CD4-positive, alpha-beta T cell treated with Interleukin-6 at 100 ng/mL for 8 hours (primary cell): ENCODE measurements around the gene TANC1.

Experiments
- DNase-seq: peaks from one replicate; pipeline ENCODE4 v3.0.0-alpha.2; 2020; ENCODE audit warnings: mixed read lengths, low spot score

Gene TANC1

DNA sequence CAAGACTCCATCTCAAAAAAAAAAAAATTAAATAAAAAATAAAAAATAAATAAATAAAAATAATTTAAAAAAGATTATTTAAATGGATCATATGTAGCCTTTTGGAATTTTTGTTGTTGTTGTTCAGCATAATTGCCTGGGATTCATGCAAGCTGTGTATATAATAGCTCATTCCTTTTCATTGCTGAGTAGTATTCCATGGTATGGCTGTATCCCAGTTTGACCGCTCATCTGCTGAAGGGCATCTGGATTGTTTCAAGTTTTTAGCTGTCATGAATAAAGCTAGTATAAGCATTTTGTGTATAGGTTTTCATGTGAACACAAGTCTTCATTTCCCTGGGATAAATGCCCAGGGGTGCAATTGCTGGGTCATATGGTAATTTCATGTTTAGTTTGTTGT lies 6.4 kb upstream of the TANC1 start:
- DNase-seq: no peak

DNA sequence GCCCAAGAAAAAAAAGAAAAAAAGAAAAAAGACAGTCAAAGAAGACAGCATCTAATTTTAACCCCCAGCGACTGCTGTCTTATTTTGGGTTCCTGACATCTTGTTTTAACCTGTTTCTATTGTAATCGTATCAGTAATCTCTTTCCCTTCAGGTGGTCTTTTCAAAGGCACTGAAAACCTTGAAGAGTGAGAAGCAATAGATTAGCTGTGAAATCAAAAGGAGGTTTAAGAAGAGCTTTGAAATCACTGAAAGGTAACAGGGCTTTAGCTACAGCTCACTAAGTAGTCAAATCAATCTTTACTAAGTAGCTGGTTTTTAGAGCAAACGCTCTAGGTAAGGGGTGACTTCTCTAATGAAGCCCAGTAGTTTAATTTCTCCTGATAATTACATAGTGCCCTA lies 5.4 kb upstream of the TANC1 start:
- DNase-seq: no peak

DNA sequence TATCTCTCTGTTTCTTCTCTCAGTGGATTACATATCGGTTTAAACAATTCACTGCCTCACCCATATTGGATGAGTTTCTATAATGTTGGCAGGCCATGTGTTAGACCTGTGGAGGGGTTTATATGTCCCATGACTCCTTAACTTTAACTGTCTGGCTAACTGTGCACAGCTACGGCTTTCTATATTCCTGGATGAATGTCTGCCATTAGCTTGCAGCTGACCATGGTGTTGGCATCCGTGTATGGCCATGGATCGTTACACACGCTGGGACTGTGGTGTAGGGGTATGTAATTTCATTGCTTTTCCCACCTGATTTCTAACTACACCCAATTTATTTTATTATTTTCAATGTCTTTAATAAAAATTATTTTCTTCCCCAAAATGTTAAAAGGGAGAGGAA lies 3.3 kb upstream of the TANC1 start:
- DNase-seq: no peak

DNA sequence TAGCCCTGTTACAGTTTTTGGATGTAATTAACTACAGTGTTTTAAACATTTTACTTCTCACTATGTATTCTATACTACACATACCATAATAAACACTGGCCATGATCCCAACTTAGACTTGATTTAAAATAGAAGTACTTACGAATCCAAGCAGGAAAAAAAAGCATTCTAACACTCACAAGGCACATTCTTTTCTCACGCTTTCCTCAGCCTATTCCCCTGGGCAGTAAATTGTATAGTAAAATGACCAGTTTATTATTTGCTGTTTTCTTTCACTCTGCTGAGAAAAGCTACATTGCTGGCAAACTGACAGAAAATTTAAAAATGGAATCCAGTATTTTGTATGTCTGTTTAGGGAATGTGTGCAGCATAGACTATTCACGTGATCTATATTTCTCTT lies 2.8 kb upstream of the TANC1 start:
- DNase-seq: no peak

DNA sequence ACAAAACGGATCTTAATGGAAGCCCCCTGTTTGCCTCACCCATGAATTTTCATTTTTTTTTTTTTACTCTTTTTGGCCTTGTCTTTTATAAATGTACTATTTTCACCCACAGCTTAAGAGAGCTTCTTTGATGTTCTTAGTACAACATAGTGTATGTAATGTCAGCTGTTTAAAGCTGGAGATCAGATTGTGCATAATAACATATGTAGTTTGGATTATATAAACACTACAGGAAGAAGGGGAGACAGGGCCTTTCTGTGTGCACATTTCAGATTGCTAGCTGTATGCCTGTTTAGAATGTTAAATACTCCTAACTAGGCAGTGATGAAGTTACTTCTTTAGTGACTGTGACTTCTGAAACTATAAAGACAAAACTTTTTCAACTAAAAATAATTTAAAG lies 2.1 kb upstream of the TANC1 start:
- no peak for DNase-seq

DNA sequence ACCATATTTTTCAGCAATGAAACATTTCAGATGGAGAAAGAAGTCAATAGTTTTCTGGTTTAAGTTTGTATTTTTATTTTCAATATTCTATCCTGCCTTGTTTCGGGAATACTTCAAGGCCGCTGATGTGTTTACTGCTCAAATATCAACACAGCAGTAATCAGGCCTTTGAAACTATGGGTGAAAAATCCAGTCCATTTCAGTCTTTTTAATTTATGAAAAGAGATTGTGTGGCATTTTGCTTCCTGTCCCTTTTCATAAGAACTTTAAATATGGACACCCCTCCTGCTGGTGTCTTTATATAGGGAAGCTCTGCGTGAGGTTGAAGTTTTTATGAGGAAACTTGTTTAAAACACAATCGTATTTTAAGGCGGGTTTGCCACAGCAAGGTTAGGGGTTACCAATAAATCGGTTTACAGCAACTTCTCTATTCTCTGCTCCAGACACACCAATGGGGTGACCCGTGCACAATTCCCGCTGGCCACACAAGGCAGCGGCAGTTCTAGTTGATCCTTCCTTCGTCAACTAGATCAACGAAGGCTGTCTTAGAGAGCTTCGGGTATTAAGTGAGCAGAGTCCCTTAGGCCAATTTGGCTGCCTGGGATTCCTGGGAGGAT lies 1.2 kb upstream of the TANC1 start:
- DNase-seq: no peak

DNA sequence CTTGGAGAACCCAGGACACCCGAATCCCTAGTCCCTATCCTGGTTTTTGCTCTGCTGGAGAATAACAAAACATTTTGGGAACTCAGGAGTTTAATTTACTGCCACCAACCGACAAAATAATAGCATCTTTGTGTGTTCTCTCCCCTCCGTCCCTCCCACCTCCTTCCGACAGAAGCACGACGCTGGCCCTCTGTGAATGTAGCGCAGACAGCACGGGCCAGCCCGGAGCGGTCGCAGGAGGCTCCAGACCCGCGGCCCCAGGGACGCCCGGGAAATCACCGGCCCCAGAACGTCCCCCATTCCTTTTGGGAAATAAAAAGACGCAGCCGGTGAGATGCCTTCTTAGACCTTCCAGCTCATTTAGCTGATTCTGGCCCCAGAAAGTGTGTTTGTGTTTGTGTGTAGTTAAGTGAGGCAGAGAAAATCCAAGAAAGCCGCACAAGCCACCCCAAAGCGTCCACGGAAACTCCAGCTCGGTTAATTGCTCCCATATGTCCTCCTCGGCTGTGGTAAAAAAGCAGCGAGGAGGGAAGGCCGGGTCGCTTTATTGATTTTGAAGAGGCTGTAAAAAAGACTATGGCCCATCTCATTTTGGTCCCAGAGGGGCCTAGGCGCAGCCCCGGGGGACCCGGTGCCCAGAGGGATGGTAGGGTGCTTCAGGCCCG lies 577 bp upstream of the TANC1 start:
- DNase-seq: no peak

DNA sequence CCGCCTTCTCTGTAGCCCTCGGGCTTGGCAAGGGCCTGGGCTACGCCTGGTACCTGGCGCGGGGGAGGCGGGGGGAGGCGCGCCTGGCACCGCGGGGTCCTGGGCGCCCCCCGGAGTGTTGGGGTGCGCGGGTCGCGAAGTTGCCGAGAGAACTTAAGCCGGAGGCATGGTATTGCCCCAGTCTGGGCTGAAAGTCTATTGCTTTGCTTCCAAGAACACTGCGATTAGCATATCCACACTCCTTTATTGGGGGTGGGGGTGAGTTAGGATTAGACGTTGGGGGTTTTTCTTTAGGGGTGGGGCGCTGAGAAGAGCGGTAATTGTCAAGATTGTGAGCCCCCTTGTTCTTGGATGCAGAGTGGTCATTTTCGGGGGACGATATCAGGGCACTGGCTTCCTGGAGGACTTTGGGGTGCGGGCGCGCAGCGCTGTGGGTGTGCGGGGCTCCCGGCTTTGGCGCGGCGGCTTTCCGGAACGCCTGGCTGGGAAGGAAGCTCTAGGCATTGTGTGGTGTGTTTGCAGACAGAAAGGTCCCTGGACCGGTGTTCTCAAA lies 798 bp downstream of the TANC1 start:
- DNase-seq: no peak

DNA sequence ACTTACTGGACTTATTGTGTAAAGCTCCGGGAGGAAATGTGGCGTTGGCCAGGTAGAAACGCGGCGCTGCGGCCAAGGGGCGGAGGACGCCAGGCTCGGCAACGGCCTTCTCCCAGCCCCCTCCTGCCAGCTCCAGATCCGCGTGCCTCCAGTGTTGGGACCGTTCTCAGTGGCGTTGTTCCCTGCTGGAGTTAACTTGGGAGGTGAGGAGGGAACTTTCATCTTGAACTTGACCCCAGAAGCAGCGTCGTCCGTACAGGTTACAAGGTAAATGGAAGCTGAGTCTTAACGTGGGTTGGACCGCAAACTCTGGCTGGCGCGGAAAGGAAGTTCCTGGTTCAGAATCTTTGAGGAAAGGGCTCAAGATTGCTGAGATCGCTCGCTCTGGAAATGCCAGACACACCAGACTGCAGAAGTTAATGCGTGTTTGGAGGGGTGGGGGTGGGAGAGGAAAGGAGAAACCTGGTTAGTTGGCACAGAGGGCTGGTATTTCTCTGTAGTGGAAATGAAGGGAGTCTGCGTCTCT lies 1.3 kb downstream of the TANC1 start:
- DNase-seq: no peak

DNA sequence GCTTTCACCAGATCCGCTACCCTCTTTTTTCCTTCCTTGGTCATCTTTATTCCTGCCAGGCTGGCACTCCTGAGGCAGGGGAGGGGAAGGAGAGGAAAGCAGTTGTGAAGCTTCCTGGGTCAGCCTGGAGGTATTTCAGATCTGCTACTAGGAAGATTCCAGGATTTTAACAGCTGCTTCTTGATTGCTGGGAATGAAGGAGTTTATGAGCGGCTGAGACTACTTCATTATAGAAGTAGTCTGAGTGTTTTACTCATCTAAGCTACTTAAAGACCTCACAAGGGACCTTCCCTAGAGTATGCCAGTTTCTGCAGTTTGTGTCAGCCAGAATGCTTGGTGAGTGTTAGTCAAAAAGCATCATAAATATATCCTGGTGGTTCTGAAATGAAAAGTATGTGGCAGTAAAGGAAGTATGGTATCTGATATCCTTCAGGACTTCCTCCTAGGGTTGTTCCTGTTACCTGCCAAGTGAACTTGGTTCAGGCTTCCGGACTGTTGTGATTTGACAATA lies 1.9 kb downstream of the TANC1 start:
- DNase-seq: no peak

DNA sequence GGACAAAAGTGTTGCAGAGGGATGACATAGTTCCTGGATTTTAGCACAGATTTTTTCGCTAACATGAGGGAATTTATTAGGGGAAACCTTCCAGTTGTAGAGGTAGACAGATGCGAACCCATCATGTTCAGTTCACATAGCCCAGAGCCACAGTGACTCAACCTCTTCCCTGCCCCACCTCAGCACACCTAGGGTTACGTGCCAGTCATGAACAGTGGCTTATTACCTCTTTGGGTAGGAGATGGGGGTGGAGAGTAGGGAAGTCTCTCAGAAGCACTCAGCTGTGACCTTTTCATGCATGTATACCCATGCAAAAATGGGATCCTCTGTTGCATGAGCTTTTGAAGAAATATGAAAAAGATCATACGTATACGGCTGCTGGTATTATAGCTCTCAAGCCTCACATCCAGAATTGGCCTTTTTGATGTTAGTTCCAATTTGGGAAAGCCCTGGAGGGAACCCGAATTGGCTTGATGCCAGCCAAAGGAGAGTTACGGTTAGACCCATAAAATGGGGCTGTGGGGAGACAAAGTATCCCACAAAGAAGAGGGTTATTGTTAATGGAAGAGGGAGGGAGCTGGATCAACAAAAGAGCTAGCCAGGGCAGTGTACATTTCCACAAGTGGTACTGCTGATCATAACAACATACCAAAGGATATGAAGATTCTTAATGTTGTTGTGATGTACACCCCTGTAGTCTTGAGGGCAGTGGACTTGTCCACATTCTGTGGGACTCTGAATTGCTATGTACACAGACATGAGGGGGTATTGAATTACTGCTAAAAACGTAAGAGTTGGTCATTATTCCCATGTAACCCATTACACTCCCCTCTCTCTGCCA lies 4.9 kb downstream of the TANC1 start:
- DNase-seq: no peak

DNA sequence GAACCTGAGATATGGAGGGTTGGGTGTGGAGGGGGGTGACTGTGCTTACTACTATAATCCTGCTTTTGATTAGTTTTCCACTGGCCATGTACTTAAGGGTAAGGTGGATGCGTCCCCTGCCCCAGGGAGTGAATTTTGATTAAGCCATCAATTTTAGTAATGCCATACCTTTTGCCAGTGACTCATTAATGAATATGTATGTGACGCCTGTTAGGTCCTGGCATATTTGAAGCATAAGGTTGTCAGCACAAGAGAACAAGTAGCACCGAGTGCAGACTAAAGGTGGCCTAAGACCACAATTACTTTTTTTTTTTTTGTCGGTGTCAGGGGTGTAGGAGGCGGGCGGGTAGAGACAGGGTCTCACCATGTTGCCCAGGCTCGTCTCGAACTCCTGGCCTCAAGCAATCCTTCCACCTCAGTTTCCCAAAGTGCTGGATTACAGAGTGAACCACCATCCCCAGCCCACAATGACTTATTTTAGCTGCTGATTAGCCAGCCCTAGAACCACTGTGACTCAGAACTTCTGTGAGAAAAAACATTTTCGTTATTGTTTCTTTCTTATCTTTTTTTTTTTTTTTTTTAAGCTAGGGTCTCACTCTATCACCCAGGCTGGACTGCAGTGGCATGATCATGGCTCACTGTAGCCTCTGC lies 7.0 kb downstream of the TANC1 start:
- no peak for DNase-seq

DNA sequence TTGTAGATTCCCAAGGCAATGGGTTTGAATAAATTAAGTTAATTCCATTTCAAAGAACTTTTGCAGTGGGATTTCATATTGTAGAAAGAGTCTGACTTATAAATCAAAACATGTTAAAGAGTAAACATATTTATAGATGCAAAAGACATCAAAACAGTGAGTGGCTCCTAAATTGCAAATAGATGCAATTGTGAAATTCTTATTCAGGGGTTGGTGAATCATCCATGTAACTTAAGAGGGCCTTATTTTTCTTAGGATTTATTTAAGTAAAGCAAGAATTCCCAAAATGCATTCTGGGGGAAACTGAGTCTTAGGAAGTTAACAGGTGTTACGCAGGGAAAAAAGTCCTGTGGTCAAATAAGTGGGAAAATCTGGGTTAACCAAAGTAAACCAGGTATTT lies 11.3 kb downstream of the TANC1 start:
- no peak for DNase-seq

DNA sequence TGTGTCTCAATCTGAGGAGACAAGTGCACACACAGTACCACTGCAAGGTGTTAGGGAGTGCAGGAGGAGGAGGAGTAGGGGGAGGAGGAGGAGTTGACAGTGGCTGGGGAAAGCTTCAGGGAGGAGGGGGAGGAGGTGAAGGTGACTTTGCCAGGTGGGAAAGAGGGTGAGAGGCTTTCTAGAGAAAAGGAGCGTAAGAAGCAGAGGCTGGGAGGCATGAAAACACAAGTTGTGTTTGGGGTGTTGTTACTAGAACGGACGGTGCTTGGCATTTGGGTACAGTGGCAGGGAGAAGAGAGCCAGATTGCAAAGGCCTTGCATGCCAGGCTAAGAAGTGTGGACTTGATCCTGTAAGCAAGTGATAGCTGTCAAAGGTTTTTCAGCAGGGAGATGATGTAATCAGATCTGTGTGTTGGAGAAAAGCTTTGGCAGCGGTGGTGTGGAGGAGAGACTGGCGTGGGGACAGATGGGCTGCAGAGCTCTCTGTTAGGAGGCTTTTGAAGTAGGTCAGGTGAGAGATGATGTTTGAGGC lies 16.2 kb downstream of the TANC1 start:
- no peak for DNase-seq

DNA sequence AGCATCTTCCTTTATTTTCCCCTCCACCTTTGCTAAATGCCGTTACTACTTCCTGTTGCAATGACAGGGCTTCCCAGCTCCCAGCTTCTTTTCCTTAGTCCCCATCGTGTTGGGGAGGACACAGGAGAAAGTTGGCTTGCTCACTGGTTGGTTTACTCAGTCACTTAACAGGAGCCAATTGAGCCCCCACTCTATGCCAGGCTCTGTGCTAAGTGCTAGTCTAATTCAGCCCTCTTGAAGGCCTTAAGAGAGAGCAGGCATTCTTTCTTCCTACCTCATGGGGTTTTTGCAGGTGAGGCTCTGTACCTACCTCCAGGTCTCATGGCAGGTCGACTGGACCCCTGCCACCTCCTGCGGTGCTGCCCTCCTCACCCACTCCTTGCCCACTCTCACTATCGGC lies 20.1 kb downstream of the TANC1 start:
- no peak for DNase-seq

DNA sequence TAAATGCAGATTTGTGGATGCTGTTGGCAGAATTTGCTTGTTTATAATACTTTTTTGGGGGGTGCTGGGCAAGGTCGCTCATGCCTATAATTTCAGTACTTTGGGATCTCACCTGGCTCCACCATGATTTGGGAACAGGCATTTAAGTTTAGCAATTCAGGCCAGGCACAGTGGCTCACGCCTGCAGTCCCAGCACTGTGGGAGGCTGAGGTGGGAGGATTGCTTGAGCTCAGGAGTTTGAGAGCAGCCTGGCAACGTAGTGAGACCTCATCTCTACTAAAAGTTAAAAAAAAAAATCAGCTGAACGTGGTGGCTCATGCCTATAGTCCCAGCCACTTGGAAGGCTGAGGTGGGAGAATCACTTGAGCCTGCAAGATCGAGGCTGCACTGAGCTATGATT lies 20.7 kb downstream of the TANC1 start:
- no peak for DNase-seq

DNA sequence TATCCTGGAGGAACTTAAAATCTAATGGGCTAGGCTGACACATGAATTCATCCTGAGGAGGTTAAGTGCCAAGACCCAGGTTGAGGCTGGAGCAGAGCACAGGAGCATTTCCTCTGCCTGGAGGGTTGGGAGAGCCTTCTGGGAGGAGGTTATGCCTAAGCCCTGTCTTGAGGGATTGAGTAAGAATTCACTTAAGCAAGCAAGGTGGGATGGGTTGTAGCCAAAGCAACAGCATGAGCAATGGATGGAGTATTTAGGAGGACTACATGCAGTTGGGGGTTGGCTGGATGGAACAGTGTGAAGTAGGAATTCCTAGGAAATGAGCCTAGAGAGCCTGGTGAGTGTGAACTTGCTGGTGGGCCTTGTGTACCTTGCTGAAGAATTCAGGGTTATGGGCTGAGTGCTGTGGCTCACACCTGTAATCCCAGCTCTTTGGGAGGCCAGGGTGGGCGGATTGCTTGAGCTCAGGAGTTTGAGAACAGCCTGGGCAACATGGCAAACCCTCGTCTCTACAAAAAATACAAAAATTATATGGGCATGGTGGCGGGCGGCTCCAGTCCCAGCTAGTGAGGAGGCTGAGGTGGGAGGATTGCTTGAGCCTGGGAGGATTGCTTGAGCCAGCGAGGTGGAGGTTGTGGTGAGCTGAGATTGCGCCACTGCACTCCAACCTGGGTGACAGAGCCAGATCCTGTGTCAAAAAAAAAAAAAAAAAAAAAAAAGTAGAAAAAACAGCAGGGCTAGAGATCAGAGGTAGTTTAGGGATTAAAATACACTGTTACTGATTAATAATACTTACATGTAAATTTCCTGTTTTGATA lies 22.2 kb downstream of the TANC1 start:
- DNase-seq: no peak

DNA sequence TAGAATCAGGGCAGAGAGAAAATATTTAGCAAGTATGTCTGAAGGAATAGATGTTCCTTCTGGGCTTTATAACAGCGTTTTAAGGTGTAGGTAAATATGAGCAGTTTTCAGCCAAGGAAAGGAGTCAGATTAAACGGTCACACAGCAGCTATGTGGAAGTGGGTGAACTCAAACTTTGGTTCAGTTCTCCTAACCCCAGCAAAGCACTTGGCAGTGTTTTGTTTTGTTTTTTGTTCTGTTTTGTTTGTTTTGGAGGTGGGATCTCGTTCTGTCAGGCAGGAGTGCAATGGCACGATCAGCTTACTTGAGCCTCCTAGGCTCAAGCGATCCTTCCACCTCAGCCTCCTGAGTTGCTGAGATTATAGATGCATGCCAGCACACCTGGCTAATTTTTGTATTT lies 24.6 kb downstream of the TANC1 start:
- DNase-seq: no peak

DNA sequence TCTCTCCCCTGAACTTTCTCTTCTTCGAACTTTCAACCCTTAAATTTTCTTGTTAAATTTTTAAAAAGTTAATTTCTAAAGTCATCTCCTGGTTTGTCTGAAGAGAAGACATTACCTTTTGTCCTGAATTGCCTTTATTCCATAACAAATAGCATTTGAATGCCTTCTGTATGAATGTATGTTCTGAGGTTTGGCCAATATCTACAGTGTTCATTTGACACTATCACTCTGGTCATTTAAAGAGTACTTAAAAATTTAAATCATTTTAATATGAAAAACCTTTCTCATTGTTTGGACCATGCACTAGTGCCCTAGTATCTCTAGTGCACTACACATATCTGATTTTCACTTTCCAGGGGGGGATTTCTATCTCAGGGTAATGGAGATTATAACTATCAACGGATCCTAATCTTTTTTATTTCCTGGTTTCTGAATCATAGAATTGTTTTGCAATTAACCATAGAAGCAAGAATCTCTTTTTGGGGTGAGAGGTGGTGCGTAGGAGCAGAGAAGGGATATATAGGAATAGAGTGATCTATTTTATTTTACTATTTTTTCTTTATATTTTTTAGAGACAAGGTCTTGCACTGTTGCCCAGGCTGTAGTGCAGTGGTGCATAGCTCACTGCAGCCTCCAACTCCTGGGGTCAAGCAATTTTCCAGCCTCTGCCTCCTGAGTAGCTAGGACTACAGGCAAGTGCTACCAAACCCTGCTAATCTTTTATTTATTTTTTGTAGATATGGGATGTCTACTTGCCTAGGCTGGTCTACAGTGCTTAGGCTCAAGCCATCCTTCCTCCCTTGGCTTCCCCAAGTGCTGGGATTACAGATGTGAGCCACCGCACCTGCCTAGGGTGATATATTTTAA lies 25.5 kb downstream of the TANC1 start:
- no peak for DNase-seq
